H9 (cell line): ENCODE results near the gene GNAI1. TPM values are rescaled to one million over a fixed set of nuclear protein-coding genes. Genes with fewer than 3 reads are reported as not detected.

Experiments used
- DNase-seq: peaks from one replicate; pipeline ENCODE4 v3.0.0-alpha.2; 2017
- H2AFZ ChIP-seq: one replicate; pipeline ENCODE4 v1.6.1; 2013; ENCODE audit warnings: mild to moderate bottlenecking, low read length, control low read depth, moderate library complexity
- H2AK5ac ChIP-seq: 2 replicates; pipeline ENCODE4 v1.6.1; 2013; ENCODE audit warnings: low read length, control low read depth, mixed read lengths; ENCODE audit not compliant: insufficient read length
- H2BK120ac ChIP-seq: one replicate; pipeline ENCODE4 v1.6.1; 2013; ENCODE audit warnings: low read depth, mild to moderate bottlenecking, low read length, control low read depth, inconsistent platforms; ENCODE audit not compliant: poor library complexity, severe bottlenecking
- H2BK12ac ChIP-seq: 2 replicates; pipeline ENCODE4 v1.6.1; 2013; ENCODE audit warnings: low read length, control low read depth, mixed read lengths, low read depth; ENCODE audit not compliant: insufficient read length
- H2BK15ac ChIP-seq: 2 replicates; pipeline ENCODE4 v1.6.1; 2013; ENCODE audit warnings: low read depth, low read length, control low read depth
- H2BK20ac ChIP-seq: one replicate; pipeline ENCODE4 v1.6.1; 2013; ENCODE audit warnings: low read depth, mild to moderate bottlenecking, low read length, control low read depth, inconsistent platforms; ENCODE audit not compliant: poor library complexity, severe bottlenecking
- H2BK5ac ChIP-seq: 2 replicates; pipeline ENCODE4 v1.6.1; 2013; ENCODE audit warnings: low read length, control low read depth, mixed read lengths; ENCODE audit not compliant: insufficient read length
- H3K14ac ChIP-seq: 2 replicates; pipeline ENCODE4 v1.6.1; 2013; ENCODE audit warnings: low read length, control low read depth; ENCODE audit not compliant: insufficient read depth
- H3K18ac ChIP-seq: 2 replicates; pipeline ENCODE4 v1.6.1; 2013; ENCODE audit warnings: low read depth, mild to moderate bottlenecking, mixed read lengths, low read length, control low read depth; ENCODE audit not compliant: insufficient read length
- H3K23ac ChIP-seq: 2 replicates; pipeline ENCODE4 v1.6.1; 2013; ENCODE audit warnings: low read length, control low read depth, mixed read lengths, low read depth; ENCODE audit not compliant: insufficient read length
- H3K23me2 ChIP-seq: 2 replicates; pipeline ENCODE4 v1.6.1; 2013; ENCODE audit warnings: low read depth, mild to moderate bottlenecking, mixed read lengths, low read length, control low read depth; ENCODE audit not compliant: insufficient read length, poor library complexity, severe bottlenecking
- H3K27ac ChIP-seq: 2 replicates; pipeline ENCODE4 v1.5.1; 2013; ENCODE audit warnings: low read length, control low read depth, mixed read lengths, low read depth; ENCODE audit not compliant: insufficient read length
- H3K27me3 ChIP-seq: 2 replicates; pipeline ENCODE4 v1.6.1; 2013; ENCODE audit warnings: low read length, control low read depth, inconsistent platforms; ENCODE audit not compliant: insufficient read depth
- H3K4ac ChIP-seq: 2 replicates; pipeline ENCODE4 v1.6.1; 2013; ENCODE audit warnings: low read depth, mild to moderate bottlenecking, control low read depth, inconsistent platforms, low read length, moderate library complexity
- H3K4me1 ChIP-seq: 2 replicates; pipeline ENCODE4 v1.6.1; 2013; ENCODE audit warnings: low read length, control low read depth, inconsistent platforms; ENCODE audit not compliant: insufficient read depth
- H3K4me2 ChIP-seq: 2 replicates; pipeline ENCODE4 v1.6.1; 2013; ENCODE audit warnings: low read length, control low read depth, mixed read lengths; ENCODE audit not compliant: insufficient read length, insufficient read depth
- H3K56ac ChIP-seq: 2 replicates; pipeline ENCODE4 v1.6.1; 2013; ENCODE audit warnings: low read depth, mild to moderate bottlenecking, mixed read lengths, low read length, control low read depth; ENCODE audit not compliant: insufficient read length
- H3K79me1 ChIP-seq: 2 replicates; pipeline ENCODE4 v1.6.1; 2013; ENCODE audit warnings: low read depth, mild to moderate bottlenecking, moderate library complexity, low read length, control low read depth, inconsistent platforms; ENCODE audit not compliant: insufficient read depth, poor library complexity, severe bottlenecking
- H3K79me2 ChIP-seq: 2 replicates; pipeline ENCODE4 v1.6.1; 2013; ENCODE audit warnings: low read length, control low read depth, inconsistent platforms; ENCODE audit not compliant: insufficient read depth
- H3K9ac ChIP-seq: 2 replicates; pipeline ENCODE4 v1.6.1; 2013; ENCODE audit warnings: low read length, control low read depth, mixed read lengths; ENCODE audit not compliant: insufficient read length; ENCODE audit errors: extremely low read depth
- H3K9me3 ChIP-seq: one replicate; pipeline ENCODE4 v1.6.1; 2013; ENCODE audit warnings: low read depth, low read length, inconsistent platforms; ENCODE audit not compliant: control insufficient read depth
- H3T11ph ChIP-seq: one replicate; pipeline ENCODE4 v1.6.1; 2013; ENCODE audit warnings: mild to moderate bottlenecking, low read length, control low read depth, inconsistent platforms
- H4K20me1 ChIP-seq: one replicate; pipeline ENCODE4 v1.6.1; 2013; ENCODE audit not compliant: control insufficient read depth, insufficient read length, insufficient read depth
- H4K5ac ChIP-seq: 2 replicates; pipeline ENCODE4 v1.6.1; 2013; ENCODE audit warnings: low read depth, mild to moderate bottlenecking, mixed read lengths, low read length, control low read depth; ENCODE audit not compliant: insufficient read length
- H4K8ac ChIP-seq: replicated peaks from 2 replicates; pipeline ENCODE4 v1.6.1; 2013; ENCODE audit warnings: low read length, control low read depth, mixed read lengths, low read depth; ENCODE audit not compliant: insufficient read length
- H4K91ac ChIP-seq: 2 replicates; pipeline ENCODE4 v1.6.1; 2013; ENCODE audit warnings: low read depth, mild to moderate bottlenecking, moderate library complexity, mixed read lengths, low read length, control low read depth; ENCODE audit not compliant: insufficient read length
- H3K27ac Mint-ChIP-seq, 3 experiments: 2 replicates in 2 of 3; 3 replicates in 1 of 3; pipeline ENCODE4 v1.8.0; 2020 to 2021; ENCODE audit warnings: mixed read lengths in 3 of 3, mild to moderate bottlenecking in 1 of 3, moderate library complexity in 1 of 3
- H3K27me3 Mint-ChIP-seq: 2 replicates; pipeline ENCODE4 v1.8.0; 2021; ENCODE audit warnings: low read depth, mild to moderate bottlenecking, moderate library complexity, mixed read lengths
- H3K36me3 Mint-ChIP-seq, 3 experiments: 2 replicates in 2 of 3; 3 replicates in 1 of 3; pipeline ENCODE4 v1.8.0; 2020 to 2021; ENCODE audit warnings: low read depth in 3 of 3, mixed read lengths in 3 of 3; ENCODE audit not compliant: insufficient read depth in 1 of 3
- H3K4me1 Mint-ChIP-seq, 2 experiments: 2 replicates each; pipeline ENCODE4 v1.8.0; 2020; ENCODE audit warnings: mixed read lengths in 2 of 2
- H3K4me3 Mint-ChIP-seq, 2 experiments: 2 replicates in 1 of 2; 3 replicates in 1 of 2; pipeline ENCODE4 v1.8.0; 2020 to 2021; ENCODE audit warnings: mild to moderate bottlenecking in 2 of 2, mixed read lengths in 2 of 2, moderate library complexity in 1 of 2
- H3K9me3 Mint-ChIP-seq, 2 experiments: 2 replicates in 1 of 2; 3 replicates in 1 of 2; pipeline ENCODE4 v1.8.0; 2020; ENCODE audit warnings: mild to moderate bottlenecking in 2 of 2, mixed read lengths in 2 of 2, moderate library complexity in 1 of 2
- CTCF ChIP-seq: fragments of 200-600 bp; sonication (generic); conservative IDR thresholded peaks from 3 replicates; pipeline ENCODE4 v1.8.0; 2021; ENCODE audit warnings: antibody characterized with exemption, mild to moderate bottlenecking
- total RNA-seq: library from RNA; stranded (reverse); gene quantifications from 2 replicates; pipeline ENCODE4 v1.2.1, GENCODE V29; 2021

The GNAI1 gene
- total RNA-seq, 1 experiment from 2014 or later: 14.1 TPM

- no peak overlapping the region for H3K4me3 Mint-ChIP-seq
- no peak overlapping the region for H2BK5ac ChIP-seq
- H3K14ac ChIP-seq: no peak overlapping the region
- no peak for TF ChIP-seq CTCF
- no peak overlapping the region for H3T11ph ChIP-seq
- H3K4ac ChIP-seq: no peak overlapping the region
- H2BK120ac ChIP-seq: no peak overlapping the region
- H3K9me3 Mint-ChIP-seq: no peaks in the 10 kb centered on the region
- H3K18ac ChIP-seq: no peak overlapping the region
- H3K27ac ChIP-seq: no peak overlapping the region
- H4K20me1 ChIP-seq: no peaks in the 10 kb centered on the region
- no peak overlapping the region for H4K8ac ChIP-seq
- H2AFZ ChIP-seq: no peak overlapping the region
- no peak overlapping the region for H3K23ac ChIP-seq
- no peaks in the 10 kb centered on the region for H3K4me1 ChIP-seq
- no peak overlapping the region for H3K27ac Mint-ChIP-seq
- H3K4me2 ChIP-seq: no peak overlapping the region
- no peak overlapping the region for H3K9ac ChIP-seq
- no peaks in the 10 kb centered on the region for H3K27me3 Mint-ChIP-seq
- no peak overlapping the region for H4K5ac ChIP-seq
- no peaks in the 10 kb centered on the region for H3K36me3 Mint-ChIP-seq
- DNase-seq: no peak
- H3K23me2 ChIP-seq: no peaks in the 10 kb centered on the region
- no peaks in the 10 kb centered on the region for H3K79me2 ChIP-seq
- no peak overlapping the region for H2BK20ac ChIP-seq
- no peak overlapping the region for H4K91ac ChIP-seq
- H3K56ac ChIP-seq: no peak overlapping the region
- H2BK12ac ChIP-seq: no peak overlapping the region
- no peak overlapping the region for H2BK15ac ChIP-seq
- no peaks in the 10 kb centered on the region for H3K27me3 ChIP-seq
- H3K4me1 Mint-ChIP-seq: no peaks in the 10 kb centered on the region
- H2AK5ac ChIP-seq: no peak overlapping the region
- H3K79me1 ChIP-seq: no peaks in the 10 kb centered on the region
- no peaks in the 10 kb centered on the region for H3K9me3 ChIP-seq
Measured at GRCh38 chr7:80249184-80249583, 114.6 kb downstream of the GNAI1 start.
